MCF 10A (cell line): ENCODE results near the gene MIEF2. TPM values are rescaled to one million over a fixed set of nuclear protein-coding genes. Genes with fewer than 3 reads are reported as not detected.

ENCODE experiments used
- BruUV-seq: library from RNA; stranded (reverse); fragments of 400-500 nt; replicated peaks from 2 replicates; lab custom pipeline; 2021; lab: Mats Ljungman, UMichigan
- CTCF ChIA-PET: fragments of 300-600 bp; sonication (Branson Sonifier 250); formaldehyde crosslinking; extraction: SDS; loops from one replicate; lab custom pipeline; 2021; ENCODE audit warnings: antibody characterized with exemption, inconsistent platforms; lab: Yijun Ruan, JAX
- POLR2A ChIA-PET: fragments of 300-600, 350-650 bp; sonication (Branson Sonifier 250); formaldehyde crosslinking; extraction: SDS; loops from one replicate; lab custom pipeline; 2020; ENCODE audit warnings: antibody characterized with exemption, inconsistent platforms; lab: Yijun Ruan, JAX
- DNase-seq: peaks from one replicate; pipeline ENCODE4 v3.0.0-alpha.2; 2018; ENCODE audit not compliant: unreplicated experiment
- H3K27ac Mint-ChIP-seq: one replicate; pipeline ENCODE4 v1.8.0; 2022; ENCODE audit warnings: mild to moderate bottlenecking, low read depth, mixed read lengths; ENCODE audit not compliant: unreplicated experiment
- H3K27me3 Mint-ChIP-seq: one replicate; pipeline ENCODE4 v1.8.0; 2022; ENCODE audit warnings: mixed read lengths; ENCODE audit not compliant: insufficient read depth, unreplicated experiment
- H3K36me3 Mint-ChIP-seq: one replicate; pipeline ENCODE4 v1.8.0; 2022; ENCODE audit warnings: mild to moderate bottlenecking, moderate library complexity, mixed read lengths; ENCODE audit not compliant: insufficient read depth, unreplicated experiment
- H3K4me1 Mint-ChIP-seq: one replicate; pipeline ENCODE4 v1.8.0; 2022; ENCODE audit warnings: mixed read lengths; ENCODE audit not compliant: insufficient read depth, unreplicated experiment
- H3K4me3 Mint-ChIP-seq: one replicate; pipeline ENCODE4 v1.8.0; 2022; ENCODE audit warnings: mild to moderate bottlenecking, moderate library complexity, mixed read lengths; ENCODE audit not compliant: unreplicated experiment
- H3K9me3 Mint-ChIP-seq: one replicate; pipeline ENCODE4 v1.8.0; 2022; ENCODE audit warnings: mixed read lengths; ENCODE audit not compliant: unreplicated experiment
- CTCF ChIP-seq: fragments of 200-600 bp; IDR thresholded peaks from one replicate; pipeline ENCODE4 v1.8.0; 2022; ENCODE audit warnings: antibody characterized with exemption, mild to moderate bottlenecking; ENCODE audit not compliant: unreplicated experiment
- intact Hi-C: fragments of 100-400 bp; cut with micrococcal nuclease; formaldehyde crosslinking; loops from 2 replicates; pipeline ENCODE4 v1.14.1; 2022
- total RNA-seq: library from RNA; stranded (reverse); gene quantifications from 2 replicates; pipeline ENCODE4 v1.2.3, GENCODE V29; 2022

Gene MIEF2
- total RNA-seq, 1 experiment from 2014 or later = 12.1 TPM

DNA sequence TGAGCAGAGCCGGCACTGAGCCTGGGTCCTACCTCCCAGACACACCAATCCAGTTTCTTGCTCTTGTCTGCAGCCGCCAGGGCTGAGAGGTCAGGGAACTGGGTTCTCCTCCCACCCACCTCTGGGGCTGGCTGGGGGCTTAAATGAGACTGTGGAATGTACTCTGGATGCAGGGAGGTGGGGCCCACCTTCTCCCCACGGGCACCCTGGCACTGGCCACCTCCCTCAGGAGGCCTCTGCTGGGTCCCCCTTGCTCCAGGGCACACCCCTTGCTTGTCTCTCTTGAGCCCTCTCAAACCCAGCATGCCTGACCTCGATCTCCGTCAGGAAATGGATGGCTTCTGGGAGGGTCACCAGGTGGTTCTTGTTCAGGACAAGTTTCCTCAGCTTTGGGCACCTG lies 8.3 kb upstream of the MIEF2 start:
- peaks cover 88% of the 10 kb centered on the region for H3K36me3 Mint-ChIP-seq

GRCh38 chr17:18253187-18253884 lies 7.1 kb upstream of the MIEF2 start:
- ChIA-PET CTCF (interaction anchor here (1.1 to 1.2 kb wide), 2 partner anchors 11 to 29 kb away, joined by 3 to 4 read pairs; no protein-coding TSS in a partner anchor), POLR2A (no interaction called here)
- H3K27me3 Mint-ChIP-seq = no peaks in the 10 kb centered on the region
- TF ChIP-seq CTCF = no peak
- no peak for DNase-seq
- no peaks in the 10 kb centered on the region for H3K9me3 Mint-ChIP-seq
- BruUV-seq = no TSS peak
- peaks cover 6% of the 10 kb centered on the region for H3K4me1 Mint-ChIP-seq
- H3K27ac Mint-ChIP-seq = no peak overlapping the region
- H3K4me3 Mint-ChIP-seq = no peak overlapping the region
- intact Hi-C loops = no loop called here
- H3K36me3 Mint-ChIP-seq = peaks cover 86% of the 10 kb centered on the region

More for the DNA sequence above, 8.3 kb upstream of the MIEF2 start:
- Mint-ChIP-seq H3K4me1 (peaks cover 5% of the 10 kb centered on the region), H3K4me3 (no peak overlapping the region), H3K27ac (no peak overlapping the region), H3K9me3 (no peaks in the 10 kb centered on the region), H3K27me3 (no peaks in the 10 kb centered on the region)
- DNase-seq = no peak
- intact Hi-C loops = no loop called here
- no peak for TF ChIP-seq CTCF
- POLR2A ChIA-PET = no interaction called here
- CTCF ChIA-PET = interaction anchor here (1.2 kb wide), 1 partner anchor 28 kb away, joined by 4 read pairs; no protein-coding TSS in a partner anchor
- no TSS peak for BruUV-seq

GRCh38 chr17:18253947-18254821 lies 6.3 kb upstream of the MIEF2 start:
- Mint-ChIP-seq H3K9me3 (no peaks in the 10 kb centered on the region), H3K4me3 (no peak overlapping the region), H3K27ac (no peak overlapping the region), H3K36me3 (peaks cover 77% of the 10 kb centered on the region), H3K27me3 (no peaks in the 10 kb centered on the region), H3K4me1 (peaks cover 5% of the 10 kb centered on the region)
- BruUV-seq = no TSS peak
- no peak for TF ChIP-seq CTCF
- DNase-seq = no peak
- intact Hi-C loops = no loop called here
- ChIA-PET CTCF (interaction anchor here (1.1 kb wide), 1 partner anchor 11 kb away, joined by 3 read pairs; no protein-coding TSS in a partner anchor), POLR2A (no interaction called here)
